GM18520 (cell line): ENCODE measurements around the gene LPIN1.
"Not testable (repeated sequence)": the region's sequence is repeated elsewhere in the genome, so short reads cannot be mapped to it uniquely, and the experiment has no call there.

Experiments
- ATAC-seq: cut with Tn5 transposase; IDR thresholded peaks from one replicate; pipeline ENCODE4 v1.9.1; 2021; ENCODE audit not compliant: unreplicated experiment

LPIN1 gene

GRCh38 chr2:11807156-11808015 lies 61.0 kb downstream of the LPIN1 start:
- no peak for ATAC-seq

DNA sequence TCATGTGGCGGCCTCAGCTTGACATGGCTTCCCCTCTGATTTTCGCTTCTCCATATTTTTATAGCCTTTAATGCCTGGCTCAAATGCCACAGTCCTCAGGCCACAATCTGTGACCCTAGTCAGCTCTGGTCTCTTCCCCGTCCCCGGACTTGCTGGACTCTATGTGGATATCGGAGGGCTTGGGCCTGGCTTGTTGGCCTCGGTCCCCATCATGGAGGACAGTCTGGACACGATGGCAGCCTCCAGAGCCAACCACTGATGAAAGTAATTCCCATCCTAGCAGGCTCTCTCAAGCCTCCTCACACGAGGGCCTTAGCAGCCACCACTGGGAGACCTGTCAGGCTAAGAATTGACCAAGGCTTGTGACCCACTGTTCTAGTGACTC lies 61.6 kb downstream of the LPIN1 start:
- ATAC-seq: no peak

DNA sequence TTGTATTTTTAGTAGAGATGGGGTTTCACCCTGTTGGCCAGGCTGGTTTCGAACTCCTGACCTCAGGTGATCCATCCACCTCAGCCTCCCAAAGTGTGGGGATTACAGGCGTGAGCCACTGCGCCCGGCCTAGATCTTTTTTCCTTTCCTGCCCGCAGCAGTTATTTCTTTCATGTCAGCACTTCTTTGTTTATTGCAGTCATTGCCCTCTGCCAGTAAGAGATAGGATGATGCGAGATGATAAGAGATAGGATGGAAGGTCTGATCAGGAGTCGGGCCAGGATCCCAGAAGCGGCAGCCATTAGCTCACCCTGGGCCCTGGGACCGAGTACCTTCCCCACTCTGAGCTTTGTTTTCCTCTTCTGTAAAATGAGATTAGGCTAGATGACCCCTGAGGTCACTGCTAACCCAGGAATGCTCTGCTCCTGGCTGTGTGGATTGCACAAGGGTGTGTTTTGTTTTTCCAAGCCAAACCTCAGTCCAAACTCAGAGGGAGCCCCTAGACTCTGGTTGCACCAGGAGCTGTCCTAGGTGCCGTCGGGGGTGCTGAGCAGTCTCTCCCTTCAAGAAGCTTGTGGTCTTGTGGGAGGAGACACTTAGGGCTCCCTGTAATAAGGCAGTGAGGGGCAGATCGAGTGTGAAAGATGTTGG lies 63.3 kb downstream of the LPIN1 start:
- no peak for ATAC-seq

DNA sequence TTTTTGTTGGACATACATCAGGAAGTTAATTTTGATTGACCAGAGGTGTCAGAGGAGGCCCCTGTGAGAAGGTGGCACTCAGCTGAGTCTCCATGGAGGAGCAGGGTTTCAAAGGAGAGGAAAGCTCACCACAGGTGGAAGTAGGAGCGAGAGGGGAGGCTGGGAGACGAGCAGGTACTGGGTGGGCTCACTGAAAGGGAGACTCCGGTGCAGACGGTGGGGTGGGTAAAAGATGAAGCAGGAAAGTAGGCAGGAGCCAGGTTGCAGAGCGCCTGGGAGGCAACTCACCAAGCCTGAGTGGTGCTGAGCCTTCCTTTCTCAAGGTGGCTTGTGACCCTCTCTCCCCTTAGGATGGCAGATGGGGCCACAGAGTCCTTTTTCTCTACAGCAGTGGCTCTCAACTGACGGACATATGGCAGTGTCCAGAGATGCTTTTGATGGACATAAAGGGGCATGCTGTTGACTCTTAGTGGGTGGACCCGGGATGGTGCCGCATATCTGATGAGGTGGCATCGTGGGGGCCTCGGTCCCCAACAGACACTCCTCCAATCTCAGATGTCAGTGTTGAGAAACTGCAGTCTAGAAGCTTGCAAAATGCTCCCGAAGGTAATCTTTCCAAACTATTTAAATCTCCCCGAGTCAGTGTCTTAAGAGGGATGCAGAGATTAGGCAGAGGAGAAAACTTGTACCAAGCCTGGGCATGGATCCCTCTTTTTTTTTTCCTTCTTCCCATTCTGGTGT lies 64.0 kb downstream of the LPIN1 start:
- no peak for ATAC-seq

DNA sequence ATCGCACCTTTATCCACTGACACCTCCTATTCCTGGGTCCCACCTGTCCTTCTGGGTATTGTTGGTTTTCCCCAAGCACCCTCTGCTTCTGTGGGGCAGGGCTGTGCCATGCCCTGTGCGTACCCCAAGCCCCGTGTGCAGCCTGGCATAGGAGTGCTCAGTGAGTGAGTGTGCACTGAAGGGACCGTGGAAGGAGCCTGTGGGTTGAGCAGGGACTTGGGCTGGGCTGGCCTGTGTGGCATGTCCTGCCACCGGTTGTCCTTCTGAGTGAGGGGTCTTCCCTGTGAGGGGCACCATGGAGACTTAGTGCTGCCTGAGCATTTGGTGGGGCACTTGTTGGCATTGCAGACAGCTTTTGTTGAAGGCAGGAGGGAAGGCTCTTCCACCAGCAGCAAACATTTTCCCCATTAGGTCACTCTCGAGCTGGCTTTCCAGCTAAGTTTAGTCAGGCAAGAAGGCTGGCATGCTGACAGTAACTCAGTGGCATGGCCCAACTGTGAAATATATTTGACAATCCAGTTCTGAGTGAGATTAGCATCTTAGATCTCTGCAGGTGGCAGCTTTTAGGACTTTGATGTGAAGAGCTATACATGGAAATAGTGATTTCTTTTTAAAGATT lies 64.7 kb downstream of the LPIN1 start:
- ATAC-seq: no peak

- no peak for ATAC-seq
Measured at GRCh38 chr2:11812466-11813248, 66.2 kb downstream of the LPIN1 start.

DNA sequence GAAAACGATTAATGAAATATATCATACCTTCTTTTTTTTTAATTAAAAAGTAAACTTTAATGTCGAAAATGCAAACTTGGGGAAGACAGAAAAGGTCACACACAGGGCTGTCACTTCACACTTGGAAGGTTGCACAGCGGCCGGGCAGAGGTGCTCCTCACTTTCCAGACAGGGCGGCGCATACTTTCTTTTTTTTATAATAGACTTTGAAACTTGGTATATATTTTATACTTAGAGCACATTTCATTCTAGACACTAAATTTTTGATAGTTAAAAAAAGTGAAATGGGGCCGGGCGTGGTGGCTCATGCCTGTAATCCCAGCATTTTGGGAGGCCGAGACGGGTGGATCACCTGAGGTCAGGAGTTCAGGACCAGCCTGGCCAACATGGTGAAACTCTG lies 66.9 kb downstream of the LPIN1 start:
- ATAC-seq: not testable (repeated sequence)

DNA sequence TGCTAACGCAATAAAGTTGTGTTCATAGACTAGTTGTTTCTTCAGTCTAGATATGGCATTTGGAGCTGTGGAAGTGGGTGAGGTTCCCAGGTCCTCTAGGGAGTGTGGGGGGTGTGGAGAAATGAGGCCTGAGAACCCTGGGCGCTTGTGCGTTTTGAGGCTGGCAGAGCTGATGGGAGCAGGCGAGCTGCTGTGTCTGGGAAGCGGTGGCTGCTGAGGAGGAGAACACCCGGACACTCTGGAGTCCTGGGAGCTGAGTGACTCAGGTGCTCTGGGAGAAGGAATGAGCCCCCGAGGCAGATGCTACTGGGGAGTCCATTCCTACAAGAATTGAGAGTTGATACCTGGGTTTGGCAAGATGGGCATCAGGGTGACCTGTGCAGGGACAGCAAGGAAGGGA lies 67.5 kb downstream of the LPIN1 start:
- ATAC-seq: no peak

DNA sequence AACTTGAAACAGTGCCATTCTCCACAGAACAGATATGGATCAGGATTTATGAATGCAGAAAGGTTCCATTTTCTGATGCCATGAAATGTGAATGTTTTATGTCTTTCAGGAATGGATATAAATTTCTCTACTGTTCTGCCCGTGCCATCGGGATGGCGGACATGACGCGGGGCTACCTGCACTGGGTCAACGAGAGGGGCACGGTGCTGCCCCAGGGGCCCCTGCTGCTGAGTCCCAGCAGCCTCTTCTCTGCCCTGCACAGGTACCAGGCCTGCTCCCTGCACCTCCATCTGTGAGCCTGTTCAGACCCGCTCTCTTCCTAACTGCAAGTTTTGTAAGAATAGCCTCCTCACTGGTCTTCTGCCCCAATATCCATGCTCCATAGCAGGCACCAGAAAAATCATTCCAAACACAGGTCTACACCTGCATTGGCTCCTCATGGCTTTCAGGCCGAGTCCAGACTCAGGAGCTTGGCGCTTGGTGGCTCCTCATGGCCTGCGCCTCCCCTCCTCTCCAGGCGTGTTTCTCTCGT lies 68.6 kb downstream of the LPIN1 start:
- ATAC-seq: no peak

DNA sequence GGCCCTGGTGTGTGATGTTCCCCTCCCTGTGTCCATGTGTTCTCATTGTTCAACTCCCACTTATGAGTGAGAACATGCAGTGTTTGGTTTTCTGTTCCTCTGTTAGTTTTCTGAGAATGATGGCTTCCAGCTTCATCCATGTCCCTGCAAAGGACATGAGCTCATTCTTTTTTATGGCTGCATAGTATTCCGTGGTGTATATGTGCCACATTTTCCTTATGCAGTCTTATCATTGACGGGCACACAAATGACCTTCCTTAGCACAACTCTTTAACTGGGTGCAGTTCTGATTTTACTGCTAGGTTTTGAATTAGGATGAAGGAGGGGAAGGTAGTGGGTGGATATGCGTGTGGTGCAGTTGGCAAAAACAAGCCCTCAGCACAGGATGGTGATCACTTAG lies 70.5 kb downstream of the LPIN1 start:
- ATAC-seq: not testable (repeated sequence)

GRCh38 chr2:11819235-11819729 lies 72.8 kb downstream of the LPIN1 start:
- no peak for ATAC-seq

DNA sequence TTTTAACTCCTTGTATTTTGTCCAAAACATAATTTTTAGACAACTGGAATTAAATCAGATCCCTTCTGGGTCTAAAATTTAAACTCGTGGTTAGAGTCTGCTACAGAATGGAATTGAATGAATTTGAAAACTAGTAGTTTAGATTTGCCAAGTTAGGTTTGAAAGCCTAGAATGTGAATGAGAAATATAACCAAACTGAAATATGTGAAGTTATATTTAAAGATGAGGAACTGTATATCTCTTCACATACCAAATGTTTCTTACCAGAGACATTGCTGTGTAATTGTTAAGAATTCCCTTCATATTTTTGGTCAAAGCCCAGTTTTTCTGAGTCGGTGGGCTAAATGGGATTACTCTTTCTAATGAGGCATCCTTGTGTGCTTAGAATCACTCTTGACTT lies 74.2 kb downstream of the LPIN1 start:
- ATAC-seq: no peak

DNA sequence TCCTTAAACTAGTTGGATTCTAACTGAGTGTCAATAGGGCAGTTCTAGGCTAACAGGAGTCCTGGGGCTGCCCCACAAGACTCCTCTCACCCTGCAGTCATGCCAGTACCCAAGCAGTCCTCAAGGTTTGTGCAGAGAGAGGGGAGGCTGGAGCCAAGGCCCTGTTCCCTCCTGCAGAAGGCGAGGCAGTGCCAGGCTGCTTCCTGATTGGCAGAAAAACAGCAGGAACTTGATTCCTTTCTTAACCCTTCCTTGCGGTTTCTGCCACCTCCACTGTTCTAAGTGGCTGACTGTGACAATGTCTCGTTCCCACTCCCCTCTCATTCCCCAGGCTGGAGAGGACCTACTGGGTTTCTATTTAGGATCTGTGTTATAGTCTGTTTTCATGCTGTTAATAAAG lies 75.3 kb downstream of the LPIN1 start:
- no peak for ATAC-seq

GRCh38 chr2:11822359-11822745 lies 75.9 kb downstream of the LPIN1 start:
- ATAC-seq: not testable (repeated sequence)

DNA sequence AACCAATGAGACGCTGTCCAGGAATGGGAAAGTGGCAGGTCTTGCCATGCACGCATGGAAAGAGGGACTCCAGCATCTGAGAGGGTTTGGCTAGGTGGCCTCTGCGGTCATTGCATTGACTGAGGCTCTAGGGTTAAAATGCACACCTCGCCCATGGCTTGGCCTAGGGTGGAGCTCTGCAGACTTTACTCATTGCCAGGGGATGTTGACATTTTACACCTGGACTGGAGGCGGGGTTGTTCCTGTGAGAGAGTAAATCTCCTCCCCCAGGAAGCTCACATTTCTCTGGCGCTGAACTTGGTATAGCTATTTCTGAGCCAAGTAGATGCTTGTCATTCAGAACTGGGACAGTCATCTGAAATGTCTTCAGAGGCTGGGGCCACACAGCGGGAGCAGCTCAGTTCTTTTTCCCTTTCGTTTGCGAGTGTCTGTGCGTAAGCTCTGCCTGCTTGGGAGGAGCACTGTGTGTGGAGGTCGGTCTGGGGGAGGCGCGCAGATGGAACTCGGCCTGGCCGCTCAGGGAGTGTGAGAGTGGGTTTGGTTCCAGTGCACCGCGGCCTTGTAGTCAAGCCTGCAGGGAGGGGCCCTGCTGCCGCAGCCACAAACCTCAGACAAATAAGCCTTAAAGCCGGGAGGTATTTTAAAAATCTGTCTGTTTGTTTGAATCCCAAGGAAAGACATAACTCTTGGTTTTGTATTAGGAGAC lies 76.5 kb downstream of the LPIN1 start:
- no peak for ATAC-seq

DNA sequence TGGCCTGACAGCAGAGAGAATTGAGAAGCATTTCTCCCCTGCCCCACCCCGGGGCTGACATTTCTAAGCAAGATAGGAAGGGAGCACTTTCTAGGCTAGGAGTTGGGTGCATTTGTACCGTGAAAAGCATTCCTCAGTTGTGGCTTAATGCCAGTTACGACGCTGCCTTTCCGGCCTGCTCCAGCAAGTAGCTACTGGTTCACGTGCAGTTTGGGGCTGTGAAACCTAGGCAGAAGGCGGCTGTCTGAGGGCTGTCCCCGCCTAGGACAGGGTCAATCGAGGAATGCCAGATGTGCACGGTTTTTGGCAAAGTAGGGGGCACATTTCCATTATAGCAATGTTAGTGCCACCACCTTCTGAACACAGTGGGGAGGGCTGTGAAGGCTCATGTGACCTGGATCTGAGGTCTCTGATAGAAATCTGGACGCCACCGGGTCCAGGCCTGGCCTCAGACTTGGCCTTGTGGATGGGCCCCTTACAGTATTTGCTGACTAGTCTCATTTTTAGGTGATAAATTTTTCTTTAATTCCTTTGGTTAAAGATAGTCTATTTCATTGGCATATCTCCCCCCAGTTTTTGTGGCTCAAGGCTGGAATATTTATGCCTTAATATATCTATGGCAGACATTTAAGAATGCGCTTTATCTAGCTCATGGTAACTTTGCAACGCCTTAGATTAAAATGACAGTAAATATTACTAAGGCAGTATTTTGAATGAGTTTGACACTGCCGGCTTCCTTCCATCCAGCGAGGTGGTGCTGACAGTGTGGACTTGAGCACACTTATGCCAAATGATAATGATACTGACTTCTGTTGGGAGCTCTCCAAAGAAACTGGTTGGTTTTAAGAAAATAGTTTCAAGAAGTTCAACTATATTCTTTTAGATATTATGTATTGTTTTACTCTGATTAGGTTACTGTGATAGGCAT lies 78.7 kb downstream of the LPIN1 start:
- no peak for ATAC-seq

GRCh38 chr2:11827547-11827946 lies 81.1 kb downstream of the LPIN1 start:
- ATAC-seq: no peak

GRCh38 chr2:11828933-11829323 lies 82.5 kb downstream of the LPIN1 start:
- ATAC-seq: no peak
